ENCODE data around the gene CIP2A.

The CIP2A gene

DNA sequence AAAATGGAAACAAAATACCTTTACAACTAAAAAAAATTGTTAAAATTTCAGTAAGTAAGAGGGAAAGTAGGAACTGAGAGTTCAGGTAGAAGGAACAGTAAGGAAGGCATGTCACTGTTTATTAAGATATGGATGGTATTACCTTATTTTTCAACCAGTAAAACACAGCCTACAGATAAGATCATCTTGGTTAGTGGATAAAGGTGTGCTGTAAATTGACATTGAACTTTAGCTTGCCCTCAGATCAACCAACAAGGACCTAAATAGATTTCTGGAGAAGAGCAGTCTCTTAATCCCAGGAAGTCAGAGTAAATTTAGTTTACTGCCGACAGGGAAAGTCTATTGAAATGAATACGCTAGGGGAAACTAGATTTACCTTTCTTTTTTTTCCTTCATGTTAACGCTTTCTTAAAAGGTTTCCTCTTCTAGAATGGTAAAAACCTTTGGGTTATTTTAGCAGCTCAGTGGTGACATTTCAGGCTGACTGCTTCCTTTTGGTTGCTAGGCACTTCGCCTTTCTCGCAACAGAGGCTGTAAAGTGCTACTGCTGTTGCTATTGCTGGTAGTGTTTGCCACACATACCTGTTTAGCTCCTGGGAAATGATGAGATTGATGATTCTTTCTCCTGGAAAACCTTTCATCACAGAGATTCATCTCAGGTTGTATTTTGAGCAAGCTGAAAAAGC, 13.2 kb upstream of the CIP2A start:
- Histone ChIP-seq H3K4me2 (ENCODE audit: low read length) (no peak overlapping the region), H3K27ac (ENCODE audit: low read depth, low read length) (no peak overlapping the region)
- TF ChIP-seq, protein P1, sequence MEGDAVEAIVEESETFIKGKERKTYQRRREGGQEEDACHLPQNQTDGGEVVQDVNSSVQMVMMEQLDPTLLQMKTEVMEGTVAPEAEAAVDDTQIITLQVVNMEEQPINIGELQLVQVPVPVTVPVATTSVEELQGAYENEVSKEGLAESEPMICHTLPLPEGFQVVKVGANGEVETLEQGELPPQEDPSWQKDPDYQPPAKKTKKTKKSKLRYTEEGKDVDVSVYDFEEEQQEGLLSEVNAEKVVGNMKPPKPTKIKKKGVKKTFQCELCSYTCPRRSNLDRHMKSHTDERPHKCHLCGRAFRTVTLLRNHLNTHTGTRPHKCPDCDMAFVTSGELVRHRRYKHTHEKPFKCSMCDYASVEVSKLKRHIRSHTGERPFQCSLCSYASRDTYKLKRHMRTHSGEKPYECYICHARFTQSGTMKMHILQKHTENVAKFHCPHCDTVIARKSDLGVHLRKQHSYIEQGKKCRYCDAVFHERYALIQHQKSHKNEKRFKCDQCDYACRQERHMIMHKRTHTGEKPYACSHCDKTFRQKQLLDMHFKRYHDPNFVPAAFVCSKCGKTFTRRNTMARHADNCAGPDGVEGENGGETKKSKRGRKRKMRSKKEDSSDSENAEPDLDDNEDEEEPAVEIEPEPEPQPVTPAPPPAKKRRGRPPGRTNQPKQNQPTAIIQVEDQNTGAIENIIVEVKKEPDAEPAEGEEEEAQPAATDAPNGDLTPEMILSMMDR (IDR thresholded peaks at IDR 0.05; ENCODE audit: low read depth, low read length, poor library complexity, severe bottlenecking), result no peak
- TF ChIP-seq EZH2phosphoT487 (IDR thresholded peaks at IDR 0.05; ENCODE audit: borderline replicate concordance, low read length), result no peak

DNA sequence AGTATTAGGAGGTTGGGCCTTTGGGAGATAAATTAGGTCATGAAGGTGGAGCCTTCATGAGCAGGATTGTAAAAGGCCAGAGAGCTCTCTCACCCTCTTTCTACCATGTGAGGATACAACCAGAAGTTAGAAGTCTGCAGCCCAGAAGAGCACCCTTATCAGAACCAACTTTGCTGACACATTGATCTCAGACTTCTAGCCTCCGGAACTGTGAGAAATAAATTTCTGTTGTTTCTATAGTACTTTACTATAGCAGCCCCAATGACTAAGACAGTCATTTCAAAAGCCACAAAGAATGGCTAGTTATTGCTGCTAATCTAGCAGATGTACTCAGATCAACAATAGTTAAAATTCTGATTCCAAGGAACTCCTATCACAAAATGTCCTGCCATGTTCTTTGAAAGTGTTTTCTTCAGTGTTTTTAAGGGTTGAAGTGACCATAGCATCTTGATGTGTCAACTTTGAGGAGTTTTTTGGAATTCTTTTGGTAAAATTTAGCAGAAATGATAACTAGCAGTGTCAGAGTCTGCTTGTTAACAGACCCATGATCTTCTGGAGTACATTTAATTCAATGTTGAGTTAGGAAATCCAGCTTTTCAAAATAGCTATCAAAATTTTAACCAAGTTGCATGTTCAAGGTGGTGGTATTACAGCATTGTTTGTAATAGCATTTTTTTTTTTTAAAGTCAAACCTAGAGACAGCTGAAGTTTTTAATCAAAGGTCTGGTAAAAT, 10.6 kb upstream of the CIP2A start:
- Histone ChIP-seq H3K4me3 (ENCODE audit: low read length) (no peak overlapping the region), H4K20me1 (ENCODE audit: control insufficient read depth, insufficient read depth, low read depth, low read length) (no peaks in the 10 kb centered on the region), H3F3A (ENCODE audit: control insufficient read depth, insufficient read depth) (no peaks in the 10 kb centered on the region), H3K27me3 (ENCODE audit: control insufficient read depth, low read length) (no peaks in the 10 kb centered on the region), H3K9me3 (ENCODE audit: control insufficient read depth, insufficient read depth, low read length) (no peaks in the 10 kb centered on the region), H3K36me3 (ENCODE audit: control insufficient read depth, low read length) (no peaks in the 10 kb centered on the region), H3K4me2 (ENCODE audit: low read length) (no peak overlapping the region), H3K9me2 (replicated peaks; ENCODE audit: control insufficient read depth, low read length) (no peaks in the 10 kb centered on the region), H3K79me2 (ENCODE audit: control insufficient read depth, low read length) (peaks cover 4% of the 10 kb centered on the region; the same call in 1 of the 2 replicates), H3K27ac (ENCODE audit: low read depth, low read length) (no peak overlapping the region), H3K4me1 (ENCODE audit: control insufficient read depth, low read length) (peaks cover 18% of the 10 kb centered on the region)
- TF ChIP-seq EZH2phosphoT487 (IDR thresholded peaks at IDR 0.05; ENCODE audit: borderline replicate concordance, low read length), result no peak
- TF ChIP-seq, protein P1 (IDR thresholded peaks at IDR 0.05; ENCODE audit: low read depth, low read length, poor library complexity, severe bottlenecking), result no peak

More for the DNA sequence above, 13.2 kb upstream of the CIP2A start:
- H3K4me3 ChIP-seq (ENCODE audit: low read length), result no peak overlapping the region
- H4K20me1 ChIP-seq (ENCODE audit: control insufficient read depth, insufficient read depth, low read depth, low read length), result no peaks in the 10 kb centered on the region
- H3K9me3 ChIP-seq (ENCODE audit: control insufficient read depth, insufficient read depth, low read length), result no peaks in the 10 kb centered on the region
- H3F3A ChIP-seq (ENCODE audit: control insufficient read depth, insufficient read depth), result no peaks in the 10 kb centered on the region
- no peaks in the 10 kb centered on the region for H3K27me3 ChIP-seq (ENCODE audit: control insufficient read depth, low read length)
- H3K4me1 ChIP-seq (ENCODE audit: control insufficient read depth, low read length), result peaks cover 7% of the 10 kb centered on the region
- H3K79me2 ChIP-seq (ENCODE audit: control insufficient read depth, low read length), result no peaks in the 10 kb centered on the region
- H3K36me3 ChIP-seq (ENCODE audit: control insufficient read depth, low read length), result no peaks in the 10 kb centered on the region
- no peaks in the 10 kb centered on the region for H3K9me2 ChIP-seq (replicated peaks; ENCODE audit: control insufficient read depth, low read length)

DNA sequence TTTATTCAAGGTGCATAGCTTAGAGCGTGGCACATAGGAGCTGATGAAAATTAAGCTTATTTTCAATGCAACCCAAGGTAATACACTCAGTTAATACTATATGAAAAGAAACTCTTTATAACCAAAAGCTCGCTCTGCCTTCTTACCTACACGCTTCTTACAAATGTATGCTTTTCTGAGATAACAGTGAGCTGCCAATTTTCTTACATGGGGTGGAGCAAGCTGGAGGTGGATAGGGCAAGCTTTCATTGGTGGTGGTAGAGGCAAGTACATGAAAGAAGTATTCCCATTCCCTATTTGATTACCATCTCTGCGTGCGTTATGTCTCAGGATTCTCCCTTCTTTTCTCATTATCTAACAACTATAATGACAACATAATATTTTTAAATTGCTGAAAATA, 9.1 kb upstream of the CIP2A start:
- Histone ChIP-seq H3F3A (ENCODE audit: control insufficient read depth, insufficient read depth) (no peaks in the 10 kb centered on the region), H4K20me1 (ENCODE audit: control insufficient read depth, insufficient read depth, low read depth, low read length) (no peaks in the 10 kb centered on the region), H3K27ac (ENCODE audit: low read depth, low read length) (no peak overlapping the region), H3K4me2 (ENCODE audit: low read length) (no peak overlapping the region), H3K36me3 (ENCODE audit: control insufficient read depth, low read length) (no peaks in the 10 kb centered on the region), H3K79me2 (ENCODE audit: control insufficient read depth, low read length) (peaks cover 4% of the 10 kb centered on the region), H3K27me3 (ENCODE audit: control insufficient read depth, low read length) (no peaks in the 10 kb centered on the region), H3K9me3 (ENCODE audit: control insufficient read depth, insufficient read depth, low read length) (no peaks in the 10 kb centered on the region), H3K9me2 (replicated peaks; ENCODE audit: control insufficient read depth, low read length) (no peaks in the 10 kb centered on the region), H3K4me3 (ENCODE audit: low read length) (no peak overlapping the region), H3K4me1 (ENCODE audit: control insufficient read depth, low read length) (peaks cover 11% of the 10 kb centered on the region)
- TF ChIP-seq, protein P1 (IDR thresholded peaks at IDR 0.05; ENCODE audit: low read depth, low read length, poor library complexity, severe bottlenecking), result no peak
- TF ChIP-seq EZH2phosphoT487 (IDR thresholded peaks at IDR 0.05; ENCODE audit: borderline replicate concordance, low read length), result no peak
